Right atrium auricular region (tissue), 2 donors: Measurements from ENCODE around the gene MCRS1. TPM values are rescaled to one million over a fixed set of nuclear protein-coding genes. Genes with fewer than 3 reads are reported as not detected.
A peak's percentile ranks its signal among the peaks of the same experiment; 100 is the strongest.

Experiments
- DNase-seq: peaks from one replicate; pipeline ENCODE4 v3.0.0-alpha.2; 2019; ENCODE audit warnings: low spot score
- H3K27ac ChIP-seq, 2 donors: fragments of 200-600 bp; sonication (generic); 1 replicate in 1 of 2; 2 replicates in 1 of 2; pipeline ENCODE4 v1.5.1; 2016 to 2019
- H3K27me3 ChIP-seq, 2 donors: fragments of 200-600 bp; sonication (generic); one replicate each; pipeline versions ENCODE4 v1.5.1 to v1.6.0; 2017 to 2019
- H3K36me3 ChIP-seq: fragments of 200-600 bp; sonication (generic); one replicate; pipeline ENCODE4 v1.5.1; 2016
- H3K4me1 ChIP-seq, 2 donors: fragments of 200-600 bp; sonication (generic); one replicate each; pipeline versions ENCODE4 v1.5.1 to v1.6.0; 2017 to 2019
- H3K4me3 ChIP-seq, 2 donors: fragments of 200-600 bp; sonication (generic); 1 replicate in 1 of 2; 2 replicates in 1 of 2; pipeline ENCODE4 v1.5.1; 2017 to 2019; ENCODE audit warnings: mild to moderate bottlenecking in 1 of 2, moderate library complexity in 1 of 2
- H3K9me3 ChIP-seq, 2 donors: fragments of 200-600 bp; sonication (generic); one replicate each; pipeline ENCODE4 v1.5.1; 2019
- total RNA-seq, 2 donors: library from RNA; depleted of rRNA; stranded (reverse); fragments of >200 nt; gene quantifications; one replicate each; pipeline ENCODE4 v1.1.0, GENCODE V29; 2016
- TF ChIP-seq, protein P1 (sequence below), 2 donors: fragments of 200-600 bp; sonication (generic); IDR thresholded peaks; one replicate each; pipeline ENCODE4 v1.5.1; 2019; ENCODE audit warnings: antibody characterized with exemption in 2 of 2

Gene MCRS1
- total RNA-seq, 2 donors from 2014 or later, result 81.8 to 82.8 TPM

DNA sequence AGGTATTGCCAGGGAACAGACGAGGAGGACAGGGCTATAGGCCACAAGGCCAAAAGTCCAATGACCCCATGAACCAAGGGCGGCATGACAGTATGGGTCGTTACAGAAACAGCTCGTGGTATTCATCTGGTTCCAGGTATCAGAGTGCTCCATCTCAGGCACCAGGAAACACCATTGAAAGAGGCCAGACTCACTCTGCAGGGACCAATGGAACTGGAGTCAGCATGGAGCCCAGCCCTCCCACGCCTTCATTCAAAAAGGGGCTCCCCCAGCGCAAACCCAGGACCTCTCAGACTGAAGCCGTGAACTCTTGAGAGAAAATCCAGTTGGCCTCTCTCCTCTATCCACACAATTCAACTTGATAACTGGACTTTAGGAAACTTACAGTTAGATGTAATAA, 42.0 kb downstream of the MCRS1 start:
- Histone ChIP-seq H3K36me3 (peaks cover 39% of the 10 kb centered on the region), H3K4me3 (no peak overlapping the region), H3K9me3 (no peaks in the 10 kb centered on the region), H3K4me1 (peaks cover 0 to 4% of the 10 kb centered on the region in 2 donors), H3K27me3 (no peaks in the 10 kb centered on the region), H3K27ac (no peak overlapping the region)
- TF ChIP-seq, protein P1, sequence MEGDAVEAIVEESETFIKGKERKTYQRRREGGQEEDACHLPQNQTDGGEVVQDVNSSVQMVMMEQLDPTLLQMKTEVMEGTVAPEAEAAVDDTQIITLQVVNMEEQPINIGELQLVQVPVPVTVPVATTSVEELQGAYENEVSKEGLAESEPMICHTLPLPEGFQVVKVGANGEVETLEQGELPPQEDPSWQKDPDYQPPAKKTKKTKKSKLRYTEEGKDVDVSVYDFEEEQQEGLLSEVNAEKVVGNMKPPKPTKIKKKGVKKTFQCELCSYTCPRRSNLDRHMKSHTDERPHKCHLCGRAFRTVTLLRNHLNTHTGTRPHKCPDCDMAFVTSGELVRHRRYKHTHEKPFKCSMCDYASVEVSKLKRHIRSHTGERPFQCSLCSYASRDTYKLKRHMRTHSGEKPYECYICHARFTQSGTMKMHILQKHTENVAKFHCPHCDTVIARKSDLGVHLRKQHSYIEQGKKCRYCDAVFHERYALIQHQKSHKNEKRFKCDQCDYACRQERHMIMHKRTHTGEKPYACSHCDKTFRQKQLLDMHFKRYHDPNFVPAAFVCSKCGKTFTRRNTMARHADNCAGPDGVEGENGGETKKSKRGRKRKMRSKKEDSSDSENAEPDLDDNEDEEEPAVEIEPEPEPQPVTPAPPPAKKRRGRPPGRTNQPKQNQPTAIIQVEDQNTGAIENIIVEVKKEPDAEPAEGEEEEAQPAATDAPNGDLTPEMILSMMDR (IDR thresholded peaks at IDR 0.05), result no peak
- no peak for DNase-seq

DNA sequence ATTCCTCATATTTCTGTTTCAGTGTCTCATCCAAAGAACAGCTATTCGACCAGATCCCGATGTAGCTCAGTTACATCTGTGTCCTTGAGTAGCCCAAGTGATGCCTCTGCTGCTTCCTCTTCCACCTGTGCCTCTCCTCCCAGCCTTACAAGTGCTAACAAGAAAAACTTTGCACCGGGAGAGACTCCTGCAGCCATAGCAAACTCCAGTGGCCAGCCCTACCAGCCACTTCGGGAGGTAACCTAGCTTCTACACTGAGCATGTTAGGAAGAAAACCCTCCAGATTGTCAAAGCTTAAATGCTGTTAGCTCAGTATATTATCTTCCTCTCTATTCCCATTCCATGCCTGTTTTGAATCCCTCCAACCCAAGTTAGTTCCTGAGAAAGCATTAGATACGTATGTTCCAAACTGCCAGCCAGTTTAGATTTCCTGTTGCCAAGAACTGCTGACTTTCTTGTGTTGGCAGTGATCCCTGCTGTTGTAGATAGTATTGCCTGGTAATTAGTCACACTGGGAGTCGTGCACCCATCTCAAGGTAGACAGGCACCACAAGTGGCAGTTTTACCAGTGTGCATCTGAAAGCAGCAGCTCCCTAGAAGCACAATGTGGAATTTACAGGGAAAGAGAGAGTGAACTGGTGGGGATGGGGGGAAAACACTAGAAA, 43.1 kb downstream of the MCRS1 start:
- DNase-seq, result no peak
- TF ChIP-seq, protein P1 (IDR thresholded peaks at IDR 0.05), result no peak
- Histone ChIP-seq H3K27ac (peak overlapping the region; percentile 14 to 36), H3K4me1 (peaks cover 0 to 4% of the 10 kb centered on the region in 2 donors), H3K36me3 (peaks cover 39% of the 10 kb centered on the region), H3K27me3 (no peaks in the 10 kb centered on the region), H3K9me3 (no peaks in the 10 kb centered on the region), H3K4me3 (no peak overlapping the region)

DNA sequence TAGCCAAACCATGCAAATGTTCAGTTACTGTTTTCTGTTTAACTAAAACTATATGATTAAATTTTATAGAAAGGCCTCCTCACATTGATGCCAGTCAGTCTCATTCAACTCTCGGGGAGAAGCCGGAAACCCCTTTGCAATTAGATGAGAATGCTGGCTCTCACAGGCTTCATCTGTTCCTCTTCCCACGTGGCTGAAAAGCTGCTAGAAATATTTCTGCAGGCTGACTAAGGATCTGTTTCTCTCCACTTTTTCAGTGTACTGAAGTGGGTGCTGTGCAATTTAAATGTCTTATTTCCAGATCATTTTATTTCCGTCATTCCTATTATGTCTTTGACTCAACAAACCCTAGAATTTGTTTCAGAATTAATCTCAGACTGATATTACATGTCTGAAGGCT, 46.6 kb downstream of the MCRS1 start:
- no peak for DNase-seq

DNA sequence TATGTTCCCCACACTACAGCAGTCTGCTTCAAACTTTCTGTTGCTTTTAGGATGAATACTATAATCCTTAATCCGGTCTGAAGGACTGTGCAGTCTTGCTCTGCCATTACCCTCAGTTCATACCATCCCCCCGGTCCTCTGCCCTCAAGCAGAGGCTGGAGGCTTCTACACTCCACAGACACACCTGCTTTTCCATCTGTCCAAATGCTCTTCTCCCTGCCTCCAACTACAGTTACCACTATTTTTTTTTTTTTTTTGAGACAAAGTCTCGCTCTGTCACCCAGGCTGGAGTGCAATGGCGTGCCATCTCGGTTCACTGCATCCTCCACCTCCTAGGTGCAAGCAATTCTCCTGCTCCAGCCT, 48.4 kb downstream of the MCRS1 start:
- Histone ChIP-seq H3K9me3 (no peaks in the 10 kb centered on the region), H3K4me3 (no peak overlapping the region), H3K36me3 (peaks cover 9% of the 10 kb centered on the region), H3K27me3 (no peaks in the 10 kb centered on the region), H3K27ac (no peak overlapping the region), H3K4me1 (peaks cover 0 to 2% of the 10 kb centered on the region in 2 donors)
- TF ChIP-seq, protein P1 (IDR thresholded peaks at IDR 0.05), result no peak
- DNase-seq, result no peak

More for the DNA sequence above, 46.6 kb downstream of the MCRS1 start:
- H3K4me3 ChIP-seq, result no peak overlapping the region
- H3K4me1 ChIP-seq, result peaks cover 0 to 4% of the 10 kb centered on the region in 2 donors
- no peaks in the 10 kb centered on the region for H3K27me3 ChIP-seq
- TF ChIP-seq, protein P1 (IDR thresholded peaks at IDR 0.05), result no peak
- H3K36me3 ChIP-seq, result peaks cover 27% of the 10 kb centered on the region
- H3K9me3 ChIP-seq, result no peaks in the 10 kb centered on the region
- H3K27ac ChIP-seq, result no peak overlapping the region

DNA sequence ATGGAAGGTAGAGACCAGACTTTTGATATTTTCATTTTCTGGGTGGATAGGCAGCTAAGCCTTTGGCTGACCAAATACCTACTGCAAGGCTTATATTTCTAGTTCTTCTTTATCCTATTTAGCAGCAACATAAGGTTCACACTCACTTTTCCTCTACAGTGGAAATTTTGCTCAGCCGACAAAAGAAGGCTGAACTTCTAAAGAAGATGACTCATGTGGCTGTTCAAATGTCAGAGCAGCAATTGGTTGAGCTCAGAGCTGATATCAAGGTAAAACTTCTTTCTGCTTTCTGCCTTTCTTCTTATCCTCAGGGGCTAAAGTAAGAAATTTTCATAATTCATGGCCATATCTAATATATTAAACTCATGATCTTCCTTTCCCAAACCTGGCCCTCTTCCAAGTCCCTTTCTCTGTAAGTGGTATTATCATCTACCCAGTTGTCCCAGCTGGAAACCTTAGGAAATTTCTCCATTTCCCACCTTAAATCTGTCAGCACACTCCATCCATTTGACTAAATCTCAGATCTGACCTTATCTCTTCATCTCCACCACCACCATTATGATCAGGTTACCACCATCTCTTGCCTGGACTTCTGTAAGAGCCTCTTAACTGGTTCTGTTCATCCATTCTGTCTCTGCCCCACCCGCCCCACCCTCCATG, 48.9 kb downstream of the MCRS1 start:
- Histone ChIP-seq H3K4me3 (no peak overlapping the region), H3K4me1 (no peaks in the 10 kb centered on the region), H3K36me3 (peaks cover 9% of the 10 kb centered on the region), H3K27ac (no peak overlapping the region), H3K27me3 (no peaks in the 10 kb centered on the region), H3K9me3 (no peaks in the 10 kb centered on the region)
- TF ChIP-seq, protein P1 (IDR thresholded peaks at IDR 0.05), result no peak
- no peak for DNase-seq
